ENCODE measurements around the gene FOXC2. TPM values are rescaled to one million over a fixed set of nuclear protein-coding genes. Genes with fewer than 3 reads are reported as not detected.
A peak's percentile ranks its signal among the peaks of the same experiment; 100 is the strongest.

Gene FOXC2
- total RNA-seq, 1 donor from 2014 or later = 1.4 TPM

DNA sequence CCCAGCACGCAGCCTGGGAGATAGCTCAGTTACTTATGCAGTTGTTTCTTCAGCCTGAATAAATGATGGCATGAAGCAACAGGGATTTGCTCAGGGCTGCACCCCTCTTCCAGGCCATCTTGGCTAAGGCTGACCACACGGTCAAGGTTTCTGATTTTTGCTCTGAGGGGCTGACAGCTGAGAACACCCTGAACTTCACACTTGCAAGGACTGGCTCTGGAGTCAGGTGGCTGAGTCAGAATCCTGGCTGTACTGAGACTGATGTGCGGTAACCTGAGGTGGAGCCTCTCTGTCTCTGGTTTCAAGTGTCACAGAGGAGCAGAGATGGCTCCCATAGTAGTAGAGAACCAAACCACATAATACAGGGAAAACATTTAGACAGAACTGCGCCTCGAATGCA is 16.3 kb upstream of the FOXC2 start:
- intact Hi-C loops (cut with DNase I) = no loop called here
- no peak for DNase-seq
- no peak for ATAC-seq (ENCODE audit: poor library complexity)

DNA sequence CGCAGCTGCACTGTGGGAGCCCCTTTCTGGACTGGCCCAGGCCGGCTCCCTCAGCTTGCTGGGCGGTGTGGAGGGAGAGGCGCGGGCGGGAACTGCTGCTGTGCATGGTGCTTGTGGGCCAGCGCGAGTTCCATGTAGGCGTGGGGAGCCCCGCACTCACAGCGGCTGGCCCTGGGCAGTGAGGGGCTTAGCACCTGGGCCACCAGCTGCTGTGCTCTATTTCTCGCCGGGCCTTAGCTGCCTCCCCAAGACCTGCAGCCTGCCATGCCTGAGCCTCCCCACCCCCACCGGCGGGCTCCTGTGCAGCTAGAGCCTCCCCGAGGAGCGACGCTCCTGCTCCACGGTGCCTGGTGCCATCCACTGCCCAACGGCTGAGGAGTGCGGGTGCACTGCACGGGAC is 13.3 kb upstream of the FOXC2 start:
- intact Hi-C loops (cut with DNase I) = no loop called here

DNA sequence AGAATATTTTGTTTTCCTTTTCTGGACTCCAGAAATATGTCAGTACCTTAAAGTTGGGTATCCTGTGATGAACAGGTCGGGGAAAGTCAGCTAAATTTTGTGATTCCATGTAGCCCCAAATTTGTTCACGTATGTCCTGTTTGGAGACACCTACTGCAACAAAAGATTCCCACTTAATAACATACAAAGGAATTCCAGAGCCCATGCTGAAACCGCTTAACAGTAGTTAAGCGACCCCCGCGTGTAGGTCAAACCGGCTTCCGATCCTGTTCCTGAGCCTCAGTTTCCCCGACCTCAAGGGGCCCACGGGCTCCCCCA is 12.1 kb upstream of the FOXC2 start:
- no peak for DNase-seq
- peak; percentile 3 for ATAC-seq (ENCODE audit: poor library complexity)
- intact Hi-C loops (cut with DNase I) = no loop called here

More for the DNA sequence above, 13.3 kb upstream of the FOXC2 start:
- no peak for DNase-seq
- no peak for ATAC-seq (ENCODE audit: poor library complexity)

DNA sequence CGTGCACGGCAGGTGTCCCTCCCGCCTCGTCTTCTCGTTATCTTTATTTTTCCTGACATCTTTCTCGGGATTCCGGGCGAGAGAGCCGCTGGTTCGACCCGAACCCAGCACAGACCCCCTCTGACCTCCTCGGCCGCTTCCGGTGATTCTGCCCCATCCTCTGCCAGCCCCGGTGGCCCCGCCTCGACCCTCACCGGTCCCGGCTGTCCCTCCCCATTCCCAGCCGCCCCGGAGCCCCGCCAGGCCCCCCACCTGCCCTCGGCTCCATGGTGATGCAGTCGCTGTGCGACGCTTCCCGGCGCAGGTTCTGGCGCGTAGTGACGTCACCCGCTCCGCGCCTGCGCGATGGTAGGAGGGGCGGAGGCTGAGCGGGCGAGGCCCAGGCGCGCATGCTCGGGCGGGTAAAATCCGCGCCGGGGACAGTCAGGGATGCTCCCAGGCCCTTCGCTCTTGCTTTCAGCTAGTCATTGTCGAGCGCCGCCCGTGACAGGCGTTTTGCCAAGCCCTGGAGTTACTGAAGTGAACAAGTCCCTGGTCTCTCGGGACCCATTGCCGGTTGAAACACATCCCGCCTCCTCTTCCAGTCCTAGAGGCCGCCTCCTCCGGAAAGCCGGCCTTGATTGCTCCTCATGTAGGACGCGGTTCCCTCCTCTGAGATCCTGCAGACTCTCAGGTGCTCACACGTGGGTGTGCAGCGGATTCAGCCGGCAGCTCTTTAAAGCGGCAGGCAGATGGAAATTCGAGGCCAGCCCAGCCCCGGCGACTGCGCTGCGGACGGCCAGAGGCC is 11.5 kb upstream of the FOXC2 start, which contains the start of gene MTHFSD:
TSS of gene MTHFSD (minus strand) at position 319 of the 787 bp plus-strand sequence. CDS start at position 268, 51 bp downstream.
- intact Hi-C loops (cut with DNase I) = no loop called here
- DNase-seq (peak; percentile 96), ATAC-seq (ENCODE audit: poor library complexity) (peak; percentile 99)

DNA sequence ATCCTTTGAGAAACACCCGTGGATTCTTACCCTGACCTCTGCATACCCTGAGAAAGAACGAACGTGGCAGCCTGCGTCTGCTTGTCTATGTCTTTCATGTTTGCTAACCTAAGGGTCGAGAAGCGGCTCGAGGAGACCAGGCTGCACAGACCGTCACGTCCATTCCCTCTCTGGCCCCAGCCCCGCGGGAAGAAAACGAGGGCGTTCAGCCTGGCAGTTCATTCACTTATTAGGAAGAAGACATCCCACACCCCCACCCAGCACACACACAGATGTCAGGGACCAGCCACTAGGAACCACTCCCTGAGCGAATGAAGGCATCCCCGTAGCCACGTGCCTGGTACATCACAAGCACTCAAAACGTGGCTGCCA is 10.9 kb upstream of the FOXC2 start:
- no peak for DNase-seq
- intact Hi-C loops (cut with DNase I) = no loop called here
- no peak for ATAC-seq (ENCODE audit: poor library complexity)

DNA sequence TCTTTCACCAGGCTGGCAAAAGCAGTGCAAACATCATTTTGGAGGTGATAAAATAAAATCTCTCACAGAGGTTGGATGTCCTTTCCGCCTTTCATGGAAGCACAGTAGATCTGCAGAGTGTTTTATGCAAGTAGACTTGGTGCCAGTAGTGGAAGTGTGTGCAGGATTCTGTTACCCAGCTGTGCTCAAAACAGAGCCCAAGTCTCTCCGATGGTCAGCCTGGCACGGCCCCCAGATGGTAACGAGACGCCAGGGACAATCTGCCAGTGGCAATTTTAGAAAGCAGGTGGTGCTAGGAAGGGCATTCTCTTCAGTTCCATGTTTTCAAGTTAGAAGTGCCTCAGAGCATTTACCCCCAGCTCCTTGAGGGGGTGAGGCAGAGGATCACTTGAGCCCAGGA is 10.1 kb upstream of the FOXC2 start:
- ATAC-seq (ENCODE audit: poor library complexity) = no peak
- intact Hi-C loops (cut with DNase I) = no loop called here
- no peak for DNase-seq

DNA sequence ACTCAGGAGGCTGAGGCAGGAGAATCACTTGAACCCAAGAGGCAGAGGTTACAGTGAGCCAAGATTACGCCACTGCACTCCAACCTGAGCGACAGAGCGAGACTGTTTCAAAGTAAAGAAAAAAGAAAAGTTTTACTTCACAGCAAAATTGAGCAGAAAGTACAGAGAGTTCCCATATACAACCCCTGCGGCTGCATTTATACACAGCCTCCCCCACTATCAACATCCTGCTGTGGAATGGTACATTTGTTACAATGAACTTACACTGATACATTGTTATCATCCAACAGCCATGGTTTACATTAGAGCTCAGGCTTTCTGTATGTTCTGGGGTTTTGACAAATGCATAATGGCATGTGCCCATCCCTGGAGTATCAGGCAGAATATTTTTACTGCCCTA is 9.0 kb upstream of the FOXC2 start:
- DNase-seq (no peak), ATAC-seq (ENCODE audit: poor library complexity) (no peak)
- intact Hi-C loops (cut with DNase I) = no loop called here

DNA sequence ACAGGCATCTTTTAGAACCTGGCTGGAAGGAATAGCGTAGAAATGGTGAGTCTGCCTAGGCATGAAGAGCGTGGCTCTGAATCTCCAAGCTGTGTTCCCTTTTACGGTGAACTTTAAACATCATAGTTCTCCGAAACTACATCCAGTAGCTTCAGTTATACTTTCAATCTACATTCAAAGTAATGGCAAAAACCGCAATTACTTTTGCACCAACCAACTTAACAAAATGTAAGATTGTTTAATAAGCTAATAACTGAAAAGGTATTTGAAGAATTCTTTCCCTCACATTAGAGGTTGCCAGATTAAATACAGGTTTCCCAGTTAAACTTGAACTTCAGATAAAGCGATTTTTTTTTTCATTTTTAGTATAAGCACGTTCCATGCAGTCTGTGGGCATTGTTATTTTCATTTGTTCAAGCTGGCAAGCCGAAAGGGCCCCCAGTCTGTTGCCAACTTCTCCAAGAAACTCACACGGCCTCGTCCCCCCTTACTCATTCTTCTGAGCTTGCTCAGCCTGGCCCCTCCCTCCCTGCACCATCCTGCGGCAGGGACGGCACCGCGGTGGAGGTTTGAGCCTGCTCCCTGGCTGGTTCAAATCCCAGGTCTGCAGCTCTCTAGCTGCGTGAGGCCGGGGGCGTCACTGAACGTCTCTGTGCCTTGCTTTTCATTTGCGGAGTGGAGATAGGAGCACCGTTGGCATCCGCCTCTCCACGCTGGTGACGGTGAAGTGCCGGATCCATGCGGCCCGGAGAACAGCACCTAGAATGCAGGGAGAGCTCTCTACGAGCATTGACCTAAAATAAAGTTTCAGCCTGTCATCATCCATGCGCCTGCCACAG is 8.1 kb upstream of the FOXC2 start:
- intact Hi-C loops (cut with DNase I) = no loop called here
- ATAC-seq (ENCODE audit: poor library complexity) (no peak), DNase-seq (no peak)

DNA sequence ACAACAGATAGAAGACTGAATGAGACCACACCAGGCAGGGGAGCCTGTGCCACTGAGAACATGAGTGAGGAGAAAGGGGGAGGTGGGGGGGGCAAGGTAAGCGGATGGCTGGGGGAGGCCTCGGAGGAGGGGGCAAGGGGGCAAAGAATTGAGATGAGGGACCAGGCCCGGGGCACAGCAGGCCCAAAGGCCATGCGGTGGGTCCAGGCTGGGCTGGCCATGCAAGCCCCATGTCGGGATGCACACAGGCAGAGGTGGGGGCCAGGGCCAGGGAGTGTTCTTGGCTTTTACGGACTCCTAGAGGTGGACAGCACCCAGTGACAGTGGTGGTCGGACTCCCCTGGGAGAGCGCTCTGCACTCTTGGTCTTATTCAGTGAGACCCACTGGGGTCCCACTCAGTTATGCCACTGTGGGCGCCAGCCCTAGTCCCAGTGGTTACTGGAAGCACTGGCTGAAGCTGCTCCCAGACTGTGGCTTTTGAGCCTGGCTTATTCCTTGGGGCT is 6.8 kb upstream of the FOXC2 start:
- ATAC-seq (ENCODE audit: poor library complexity) (no peak), DNase-seq (no peak)
- intact Hi-C loops (cut with DNase I) = no loop called here

DNA sequence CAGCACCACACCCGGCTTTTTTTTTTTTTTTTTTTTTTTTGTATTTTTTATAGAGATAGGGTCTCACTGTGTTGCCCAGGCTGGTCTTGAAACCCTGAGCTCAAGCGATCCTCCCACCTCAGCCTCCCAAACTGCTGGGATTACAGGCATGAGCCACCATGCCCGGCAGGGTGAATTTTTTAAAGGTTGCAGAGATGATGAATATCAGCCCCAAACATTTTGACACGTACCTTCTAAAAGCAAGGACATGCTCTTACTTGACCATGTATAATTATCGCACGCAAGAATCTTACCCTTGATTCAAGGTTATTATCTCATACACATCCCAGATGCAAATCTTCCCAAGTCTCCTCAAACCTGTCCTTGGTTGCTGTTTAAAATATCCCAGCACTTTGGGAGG is 4.3 kb upstream of the FOXC2 start:
- DNase-seq (no peak), ATAC-seq (ENCODE audit: poor library complexity) (no peak)
- intact Hi-C loops (cut with DNase I) = no loop called here

DNA sequence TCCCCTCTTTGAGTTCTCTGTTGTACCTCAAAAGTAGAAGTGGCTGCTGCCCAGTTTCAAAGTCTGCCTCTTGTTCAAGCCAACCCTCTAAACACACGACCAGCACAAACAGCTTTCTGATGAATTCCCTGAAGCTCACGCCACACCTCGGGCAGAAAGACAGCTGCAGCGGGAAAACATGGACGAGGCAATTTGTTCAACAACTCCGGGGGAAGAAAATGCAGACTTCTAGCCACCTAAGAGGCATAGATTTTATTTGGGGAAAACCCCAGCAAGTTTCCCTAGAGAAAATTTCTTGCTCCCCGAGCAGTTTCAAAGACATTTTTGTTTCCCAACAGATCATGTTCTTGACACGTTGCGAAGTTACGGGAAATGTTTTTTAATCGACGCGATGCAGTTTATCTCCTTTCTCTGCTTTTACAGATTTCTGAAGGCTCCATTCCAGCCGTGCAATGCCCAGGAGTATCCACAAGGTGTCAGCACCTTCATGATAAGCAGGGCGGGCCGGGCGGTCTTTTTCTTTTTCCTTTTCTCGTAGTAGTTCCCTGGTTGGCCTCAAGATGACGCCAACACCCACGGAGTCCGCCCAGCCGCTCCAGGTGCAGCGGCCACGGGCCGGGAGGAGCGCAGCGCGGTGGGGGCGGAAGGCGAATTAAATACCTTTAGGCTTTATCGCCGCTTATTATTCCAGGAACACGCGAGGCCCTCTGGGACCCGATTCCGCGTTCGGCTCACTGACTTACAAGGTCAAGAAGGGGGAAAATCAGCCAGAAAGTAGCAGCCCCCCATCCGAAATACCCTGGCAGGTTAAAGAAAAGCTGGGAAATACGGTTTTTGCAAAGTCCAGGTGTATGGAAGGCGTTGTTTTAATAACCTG is 2.9 kb upstream of the FOXC2 start:
- peak; percentile 81 for ATAC-seq (ENCODE audit: poor library complexity)
- peak; percentile 92 for DNase-seq
- intact Hi-C loops (cut with DNase I) = loop anchor here (1.0 to 2.0 kb wide), 2 partner anchors 499 to 715 kb away; no protein-coding TSS in a partner anchor

DNA sequence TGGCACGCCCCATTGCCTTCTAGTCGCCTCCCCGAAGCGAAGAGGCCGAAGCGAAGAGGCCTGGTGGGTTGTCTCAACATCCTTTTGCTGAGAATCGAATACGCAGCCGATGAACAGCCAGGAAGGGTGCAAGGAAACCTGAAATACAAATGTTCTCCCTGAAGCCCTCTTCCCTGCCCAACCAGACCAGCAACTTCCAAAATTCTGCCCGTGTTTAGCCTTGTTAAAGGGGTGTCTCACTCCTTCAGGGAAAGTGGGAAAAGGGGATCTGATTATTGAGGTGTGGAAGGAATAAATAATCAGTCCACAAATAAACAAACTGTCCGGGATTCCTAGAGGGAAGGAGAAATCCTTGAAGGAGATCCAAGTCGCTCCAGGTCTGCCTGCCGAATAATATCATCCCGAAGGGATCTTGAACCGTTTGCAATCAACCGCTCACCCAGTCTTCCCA is 1.4 kb upstream of the FOXC2 start:
- intact Hi-C loops (cut with DNase I) = loop anchor here (2.0 kb wide), 1 partner anchor 714 kb away; no protein-coding TSS in a partner anchor
- DNase-seq (no peak), ATAC-seq (ENCODE audit: poor library complexity) (no peak)

DNA sequence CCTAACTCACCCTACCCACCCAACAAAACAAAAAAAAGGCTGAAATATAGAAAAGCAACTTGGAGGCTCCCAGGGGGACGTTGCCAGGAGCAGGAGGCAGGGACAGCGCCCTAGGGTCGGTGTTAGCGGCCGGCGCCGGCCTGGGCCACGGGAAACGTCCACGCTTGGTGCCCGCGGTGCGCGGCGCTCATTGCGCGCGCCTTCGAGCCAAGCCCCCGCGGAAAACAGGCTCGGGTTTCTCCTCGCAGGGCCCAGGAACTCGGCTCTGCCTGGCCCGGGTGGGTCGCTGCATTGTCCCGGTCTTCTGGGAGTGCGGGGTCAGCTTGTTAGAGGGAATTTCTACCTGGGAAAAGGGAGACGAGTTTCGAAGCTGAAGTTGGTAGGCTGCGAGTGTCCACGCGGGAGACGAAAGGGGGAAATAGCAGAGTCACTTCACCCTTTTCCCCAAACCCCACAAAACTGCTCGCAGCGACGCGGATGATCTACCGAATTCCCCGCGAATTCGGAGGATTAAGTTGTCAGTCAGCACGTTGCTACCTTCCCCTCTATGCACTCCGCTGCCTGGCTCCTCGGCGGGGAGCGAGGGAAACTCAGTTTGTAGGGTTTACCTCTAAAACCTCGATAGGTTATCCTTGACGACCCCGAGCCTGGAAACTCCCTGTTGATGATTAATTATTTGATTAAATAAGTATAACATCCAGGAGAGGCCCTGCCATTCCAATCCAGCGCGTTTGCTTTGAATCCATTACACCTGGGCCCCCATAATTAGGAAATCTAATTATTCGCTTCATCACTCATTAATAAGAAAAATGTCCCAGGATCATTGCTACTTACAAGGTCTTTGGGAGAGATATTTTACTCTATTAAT is 751 bp upstream of the FOXC2 start:
- intact Hi-C loops (cut with DNase I) = loop anchor here (2.0 kb wide), 1 partner anchor 713 kb away; no protein-coding TSS in a partner anchor

DNA sequence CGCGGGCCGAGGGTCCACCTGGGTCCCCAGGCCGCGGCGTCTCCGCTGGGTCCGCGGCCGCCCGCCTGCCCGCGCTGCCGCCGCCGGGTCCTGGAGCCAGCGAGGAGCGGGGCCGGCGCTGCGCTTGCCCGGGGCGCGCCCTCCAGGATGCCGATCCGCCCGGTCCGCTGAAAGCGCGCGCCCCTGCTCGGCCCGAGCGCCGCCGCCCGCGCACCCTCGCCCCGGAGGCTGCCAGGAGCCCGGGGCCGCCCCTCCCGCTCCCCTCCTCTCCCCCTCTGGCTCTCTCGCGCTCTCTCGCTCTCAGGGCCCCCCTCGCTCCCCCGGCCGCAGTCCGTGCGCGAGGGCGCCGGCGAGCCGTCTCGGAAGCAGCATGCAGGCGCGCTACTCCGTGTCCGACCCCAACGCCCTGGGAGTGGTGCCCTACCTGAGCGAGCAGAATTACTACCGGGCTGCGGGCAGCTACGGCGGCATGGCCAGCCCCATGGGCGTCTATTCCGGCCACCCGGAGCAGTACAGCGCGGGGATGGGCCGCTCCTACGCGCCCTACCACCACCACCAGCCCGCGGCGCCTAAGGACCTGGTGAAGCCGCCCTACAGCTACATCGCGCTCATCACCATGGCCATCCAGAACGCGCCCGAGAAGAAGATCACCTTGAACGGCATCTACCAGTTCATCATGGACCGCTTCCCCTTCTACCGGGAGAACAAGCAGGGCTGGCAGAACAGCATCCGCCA is 504 bp downstream of the FOXC2 start:
- peak; percentile 57 for DNase-seq

More for the DNA sequence above, 751 bp upstream of the FOXC2 start:
- DNase-seq (no peak), ATAC-seq (ENCODE audit: poor library complexity) (no peak)

DNA sequence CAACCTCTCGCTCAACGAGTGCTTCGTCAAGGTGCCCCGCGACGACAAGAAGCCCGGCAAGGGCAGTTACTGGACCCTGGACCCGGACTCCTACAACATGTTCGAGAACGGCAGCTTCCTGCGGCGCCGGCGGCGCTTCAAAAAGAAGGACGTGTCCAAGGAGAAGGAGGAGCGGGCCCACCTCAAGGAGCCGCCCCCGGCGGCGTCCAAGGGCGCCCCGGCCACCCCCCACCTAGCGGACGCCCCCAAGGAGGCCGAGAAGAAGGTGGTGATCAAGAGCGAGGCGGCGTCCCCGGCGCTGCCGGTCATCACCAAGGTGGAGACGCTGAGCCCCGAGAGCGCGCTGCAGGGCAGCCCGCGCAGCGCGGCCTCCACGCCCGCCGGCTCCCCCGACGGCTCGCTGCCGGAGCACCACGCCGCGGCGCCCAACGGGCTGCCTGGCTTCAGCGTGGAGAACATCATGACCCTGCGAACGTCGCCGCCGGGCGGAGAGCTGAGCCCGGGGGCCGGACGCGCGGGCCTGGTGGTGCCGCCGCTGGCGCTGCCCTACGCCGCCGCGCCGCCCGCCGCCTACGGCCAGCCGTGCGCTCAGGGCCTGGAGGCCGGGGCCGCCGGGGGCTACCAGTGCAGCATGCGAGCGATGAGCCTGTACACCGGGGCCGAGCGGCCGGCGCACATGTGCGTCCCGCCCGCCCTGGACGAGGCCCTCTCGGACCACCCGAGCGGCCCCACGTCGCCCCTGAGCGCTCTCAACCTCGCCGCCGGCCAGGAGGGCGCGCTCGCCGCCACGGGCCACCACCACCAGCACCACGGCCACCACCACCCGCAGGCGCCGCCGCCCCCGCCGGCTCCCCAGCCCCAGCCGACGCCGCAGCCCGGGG is 1.3 kb downstream of the FOXC2 start:
- DNase-seq (peak; percentile 60), ATAC-seq (ENCODE audit: poor library complexity) (peak; percentile 24)
- intact Hi-C loops (cut with DNase I) = no loop called here

More for the DNA sequence above, 504 bp downstream of the FOXC2 start:
- intact Hi-C loops (cut with DNase I) = no loop called here
- peak; percentile 49 for ATAC-seq (ENCODE audit: poor library complexity)
